Lung (tissue), 12 donors: ENCODE results near the gene MDH1B. TPM values are rescaled to one million over a fixed set of nuclear protein-coding genes. Genes with fewer than 3 reads are reported as not detected.

Experiments used
- ATAC-seq: fragments of 200-7000 bp; cut with Tn5 transposase; one replicate; pipeline ENCODE4 v1.9.1; 2020; ENCODE audit warnings: moderate number of reproducible peaks; ENCODE audit not compliant: insufficient read depth, low FRiP score
- DNase-seq, 3 donors: peaks; one replicate each; pipeline ENCODE4 v3.0.0-alpha.2; 2013 to 2017
- H3K27ac ChIP-seq, 2 donors: one replicate each; pipeline ENCODE4 v1.5.1; 2013; ENCODE audit warnings: mild to moderate bottlenecking in 2 of 2, moderate library complexity in 2 of 2, control low read depth in 1 of 2, inconsistent platforms in 1 of 2, low read depth in 1 of 2, low read length in 1 of 2
- H3K27me3 ChIP-seq, 3 donors: one replicate each; pipeline ENCODE4 v1.5.1; 2013; ENCODE audit warnings: low read length in 2 of 3; ENCODE audit not compliant: control insufficient read depth in 3 of 3, insufficient read depth in 3 of 3
- H3K36me3 ChIP-seq, 4 donors: one replicate each; pipeline ENCODE4 v1.5.1; 2013; ENCODE audit warnings: low read length in 4 of 4, mild to moderate bottlenecking in 1 of 4, moderate library complexity in 1 of 4; ENCODE audit not compliant: control insufficient read depth in 4 of 4, insufficient read depth in 4 of 4
- H3K4me1 ChIP-seq, 5 donors: one replicate each; pipeline ENCODE4 v1.5.1; 2013; ENCODE audit warnings: low read length in 5 of 5, mild to moderate bottlenecking in 2 of 5, moderate library complexity in 1 of 5; ENCODE audit not compliant: control insufficient read depth in 5 of 5, insufficient read depth in 5 of 5
- H3K4me3 ChIP-seq: one replicate; pipeline ENCODE4 v1.5.1; 2013; ENCODE audit warnings: mild to moderate bottlenecking, control low read depth, moderate library complexity
- H3K9ac ChIP-seq, 2 donors: one replicate each; pipeline ENCODE4 v1.5.1; 2013; ENCODE audit warnings: low read length in 2 of 2, control low read depth in 1 of 2; ENCODE audit not compliant: insufficient read depth in 1 of 2
- H3K9me3 ChIP-seq, 4 donors: one replicate each; pipeline ENCODE4 v1.5.1; 2013; ENCODE audit warnings: low read length in 3 of 4, mild to moderate bottlenecking in 1 of 4, moderate library complexity in 1 of 4; ENCODE audit not compliant: control insufficient read depth in 4 of 4, insufficient read depth in 3 of 4
- WGBS, 2 donors: extraction: QIAGEN DNeasy Blood & Tissue Kit; methylation state at CpG; one replicate each; pipeline ENCODE4 v1.1.7; 2013; 5-methylcytosine and 5-hydroxymethylcytosine counted together
- polyA plus RNA-seq, 2 donors: library from polyadenylated mRNA; stranded (reverse); fragments of 200-250 nt; gene quantifications; one replicate each; pipeline ENCODE4 v1.2.1, GENCODE V29; 2013
- total RNA-seq, 2 donors: library from RNA; depleted of rRNA in 1 of 2; stranded (reverse); fragments of >200 nt in 1 of 2; gene quantifications; one replicate each; pipeline ENCODE4 v1.2.1, GENCODE V29; 2014 to 2021
- TF ChIP-seq, protein P1 (sequence below): IDR thresholded peaks from 2 replicates; pipeline ENCODE4 v1.5.1; 2012; ENCODE audit warnings: mild to moderate bottlenecking; ENCODE audit errors: control extremely low read depth, extremely low read depth
- donor health status: control.
- donor health status: control.
- donor health status: Bipolar disorder and iron deficiency.
- donor health status: healthy.
- donor health status: DM: yes; HTN: yes; CAD: no.

MDH1B gene
- total and polyA plus RNA-seq, 4 donors: 3.1 to 15.0 (median 7.3) TPM

DNA sequence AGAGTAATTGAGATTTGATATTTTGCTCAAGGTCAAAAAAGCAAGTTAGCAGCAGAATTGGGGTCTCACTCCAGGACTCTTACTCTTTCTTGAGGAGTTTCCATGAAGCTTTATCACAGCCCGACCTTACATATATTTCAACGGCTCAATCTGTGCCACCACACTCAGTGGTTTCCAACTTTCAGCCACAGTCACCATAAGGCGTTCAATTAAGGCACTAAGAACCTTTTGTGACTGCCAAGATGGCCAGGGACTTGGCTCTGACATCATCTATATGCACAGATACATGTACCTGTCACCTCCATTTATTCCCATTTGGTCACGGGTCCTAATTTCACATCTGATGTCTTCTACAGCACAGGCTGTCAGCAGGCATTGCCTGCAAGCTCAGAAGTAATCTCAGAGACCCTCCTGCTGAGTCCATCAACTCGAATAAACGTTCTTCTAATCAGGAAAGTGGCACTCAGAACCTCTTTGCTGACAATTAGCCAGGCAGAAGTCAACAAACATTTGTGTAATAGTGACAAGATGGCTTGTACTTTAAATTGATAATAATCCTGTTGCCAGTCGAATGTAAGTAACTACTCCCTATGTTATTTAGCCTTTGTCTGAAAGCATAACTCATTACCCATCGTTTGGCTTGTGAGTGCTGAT, 63.0 kb downstream of the MDH1B start:
- TF ChIP-seq, protein P1, sequence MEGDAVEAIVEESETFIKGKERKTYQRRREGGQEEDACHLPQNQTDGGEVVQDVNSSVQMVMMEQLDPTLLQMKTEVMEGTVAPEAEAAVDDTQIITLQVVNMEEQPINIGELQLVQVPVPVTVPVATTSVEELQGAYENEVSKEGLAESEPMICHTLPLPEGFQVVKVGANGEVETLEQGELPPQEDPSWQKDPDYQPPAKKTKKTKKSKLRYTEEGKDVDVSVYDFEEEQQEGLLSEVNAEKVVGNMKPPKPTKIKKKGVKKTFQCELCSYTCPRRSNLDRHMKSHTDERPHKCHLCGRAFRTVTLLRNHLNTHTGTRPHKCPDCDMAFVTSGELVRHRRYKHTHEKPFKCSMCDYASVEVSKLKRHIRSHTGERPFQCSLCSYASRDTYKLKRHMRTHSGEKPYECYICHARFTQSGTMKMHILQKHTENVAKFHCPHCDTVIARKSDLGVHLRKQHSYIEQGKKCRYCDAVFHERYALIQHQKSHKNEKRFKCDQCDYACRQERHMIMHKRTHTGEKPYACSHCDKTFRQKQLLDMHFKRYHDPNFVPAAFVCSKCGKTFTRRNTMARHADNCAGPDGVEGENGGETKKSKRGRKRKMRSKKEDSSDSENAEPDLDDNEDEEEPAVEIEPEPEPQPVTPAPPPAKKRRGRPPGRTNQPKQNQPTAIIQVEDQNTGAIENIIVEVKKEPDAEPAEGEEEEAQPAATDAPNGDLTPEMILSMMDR: no peak
- Histone ChIP-seq H3K27ac (no peak overlapping the region), H3K36me3 (no peaks in the 10 kb centered on the region), H3K4me3 (no peak overlapping the region), H3K9me3 (peaks cover 0 to 2% (median 0%) of the 10 kb centered on the region in 4 donors), H3K27me3 (no peaks in the 10 kb centered on the region), H3K9ac (no peak overlapping the region), H3K4me1 (no peaks in the 10 kb centered on the region)
- 60 to 85% methylated on average over 8 of the region's 8 CpGs for WGBS, 2 donors
- ATAC-seq (no peak), DNase-seq (no peak)

DNA sequence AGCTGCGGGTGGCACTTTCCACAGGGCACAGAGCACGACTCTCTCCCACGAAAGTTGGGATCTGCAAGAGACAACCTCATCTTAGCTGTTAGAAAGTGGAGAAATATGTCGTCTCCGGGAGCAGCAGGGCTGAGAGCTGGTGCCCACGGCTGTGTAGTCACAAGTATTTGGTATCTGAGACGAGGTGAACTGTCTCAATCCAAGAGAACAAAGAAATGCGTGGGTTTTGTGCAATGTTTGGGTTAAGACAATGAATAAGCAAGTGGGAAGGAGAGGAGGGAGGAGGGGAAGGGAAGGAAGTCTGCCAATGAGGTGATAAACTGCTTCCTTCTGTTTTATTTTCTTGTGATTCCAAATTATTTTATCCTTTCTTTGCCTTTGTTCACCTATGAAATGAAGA, 65.0 kb downstream of the MDH1B start:
- 17% methylated on average over 8 of the region's 8 CpGs for WGBS, 2 donors
- Histone ChIP-seq H3K9ac (no peak overlapping the region), H3K36me3 (no peaks in the 10 kb centered on the region), H3K27ac (no peak overlapping the region), H3K27me3 (no peaks in the 10 kb centered on the region), H3K4me3 (no peak overlapping the region), H3K9me3 (peaks cover 0 to 2% (median 0%) of the 10 kb centered on the region in 4 donors), H3K4me1 (no peaks in the 10 kb centered on the region)
- TF ChIP-seq, protein P1: no peak
- no peak for ATAC-seq
- DNase-seq: no peak

DNA sequence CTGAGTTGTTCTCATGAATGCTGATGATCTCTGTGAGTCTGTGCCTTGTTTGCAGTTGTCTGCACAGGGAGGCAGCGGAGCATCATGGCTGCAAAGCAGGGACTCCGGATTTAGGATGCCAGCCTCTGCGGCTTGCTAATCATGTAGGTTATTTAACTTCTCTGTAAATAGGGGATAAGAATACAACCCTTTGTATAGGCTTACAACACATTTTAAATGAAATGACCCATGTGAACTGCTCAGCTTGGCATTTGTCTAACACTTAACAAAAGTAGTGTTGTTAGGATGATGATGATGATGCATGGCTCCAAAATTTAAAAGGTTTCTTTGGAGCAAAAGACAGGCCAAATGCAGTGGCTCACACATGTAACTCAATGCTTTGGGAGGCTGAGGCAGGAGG, 66.3 kb downstream of the MDH1B start:
- TF ChIP-seq, protein P1: no peak
- Histone ChIP-seq H3K36me3 (no peaks in the 10 kb centered on the region), H3K4me3 (no peak overlapping the region), H3K4me1 (no peaks in the 10 kb centered on the region), H3K27ac (no peak overlapping the region), H3K27me3 (no peaks in the 10 kb centered on the region), H3K9ac (no peak overlapping the region), H3K9me3 (peaks cover 0 to 2% (median 0%) of the 10 kb centered on the region in 4 donors)
- DNase-seq (no peak), ATAC-seq (no peak)
- 78 to 95% methylated on average over 3 of the region's 3 CpGs for WGBS, 2 donors

DNA sequence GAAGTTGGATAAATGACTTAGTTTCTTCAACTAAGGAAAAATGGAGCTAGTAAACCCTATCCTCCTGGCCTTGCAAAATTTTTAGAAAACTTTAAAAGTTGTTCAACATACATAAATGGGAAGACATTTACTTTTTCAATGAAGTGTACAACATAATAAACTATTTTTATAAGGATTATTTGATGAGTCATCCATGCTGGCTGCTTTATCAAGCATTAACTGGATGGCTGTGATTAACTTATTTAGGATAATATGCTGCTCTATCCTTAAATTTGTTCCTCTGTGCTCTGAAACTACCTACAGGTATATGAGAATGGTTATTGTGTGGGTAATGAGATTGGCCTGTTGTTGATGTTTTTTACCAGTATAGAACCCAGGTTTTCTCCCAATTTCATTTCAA, 68.2 kb downstream of the MDH1B start:
- no peak overlapping the region for H3K4me3 ChIP-seq

More for the DNA sequence above, 68.2 kb downstream of the MDH1B start:
- TF ChIP-seq, protein P1: no peak
- Histone ChIP-seq H3K9ac (no peak overlapping the region), H3K9me3 (no peaks in the 10 kb centered on the region), H3K4me1 (no peaks in the 10 kb centered on the region), H3K36me3 (no peaks in the 10 kb centered on the region), H3K27ac (no peak overlapping the region), H3K27me3 (no peaks in the 10 kb centered on the region)
- ATAC-seq (no peak), DNase-seq (no peak)
